Measurements from ENCODE around the gene MAGEF1.

MAGEF1 gene

DNA sequence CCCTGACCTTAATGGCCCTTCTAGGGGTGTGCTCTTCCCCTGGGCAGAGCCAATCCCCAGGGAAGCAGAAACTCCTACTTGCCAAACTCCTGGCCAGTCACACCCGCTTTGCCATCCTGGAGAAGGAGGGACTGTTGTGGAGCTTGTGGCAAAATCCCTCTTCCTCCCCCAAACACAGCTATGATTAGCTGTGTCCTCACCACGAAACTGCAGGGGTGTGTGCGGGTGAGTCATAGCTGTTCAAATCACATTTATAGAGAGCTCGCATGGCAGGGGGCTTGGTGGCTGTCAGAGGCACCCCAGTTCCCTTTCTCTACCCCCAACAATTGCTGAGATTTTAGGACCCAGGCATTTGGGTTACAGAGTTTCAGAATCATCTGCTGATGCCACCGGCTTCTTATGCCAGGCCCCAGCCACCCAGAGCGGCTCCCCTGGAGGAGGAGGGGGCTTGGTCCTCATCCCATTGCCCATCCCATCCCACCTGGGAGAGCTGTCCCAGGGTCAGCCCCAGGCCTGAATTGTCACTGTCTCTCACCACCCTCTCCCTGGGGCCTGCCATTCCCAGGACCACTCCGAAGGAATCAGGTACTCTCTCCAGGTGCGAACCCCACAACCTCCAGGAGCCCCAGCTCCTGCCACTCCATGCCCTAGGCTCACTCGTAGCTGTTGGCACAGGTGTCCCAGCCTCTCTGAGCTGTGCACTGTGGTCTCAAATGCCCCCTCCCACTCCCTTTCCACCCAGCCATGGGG, 28.8 kb upstream of the MAGEF1 start:
- H3K27me3 ChIP-seq (ENCODE audit: control insufficient read depth in 1 of 2, insufficient read depth in 2 of 2, low read length in 2 of 2) = no peaks in the 10 kb centered on the region
- H3K4me1 ChIP-seq (ENCODE audit: insufficient read depth, low read length) = no peaks in the 10 kb centered on the region
- H3K27ac ChIP-seq (ENCODE audit: low read depth, low read length) = no peak overlapping the region
- H3K9ac ChIP-seq (ENCODE audit: low read length) = no peak overlapping the region
- no peaks in the 10 kb centered on the region for H3K9me3 ChIP-seq (ENCODE audit: low read length)
- H3K36me3 ChIP-seq (ENCODE audit: insufficient read depth, low read length) = no peaks in the 10 kb centered on the region
- no peak overlapping the region for H3K4me3 ChIP-seq (ENCODE audit: low read depth in 1 of 2, low read length in 2 of 2)

GRCh38 chr3:184739594-184740505, 28.0 kb upstream of the MAGEF1 start:
- H3K27me3 ChIP-seq (ENCODE audit: control insufficient read depth in 1 of 2, insufficient read depth in 2 of 2, low read length in 2 of 2) = no peaks in the 10 kb centered on the region
- H3K9me3 ChIP-seq (ENCODE audit: low read length) = no peaks in the 10 kb centered on the region
- no peak overlapping the region for H3K4me3 ChIP-seq (ENCODE audit: low read depth in 1 of 2, low read length in 2 of 2)
- no peak overlapping the region for H3K9ac ChIP-seq (ENCODE audit: low read length)
- H3K36me3 ChIP-seq (ENCODE audit: insufficient read depth, low read length) = no peaks in the 10 kb centered on the region
- H3K27ac ChIP-seq (ENCODE audit: low read depth, low read length) = no peak overlapping the region
- H3K4me1 ChIP-seq (ENCODE audit: insufficient read depth, low read length) = no peaks in the 10 kb centered on the region

- no peaks in the 10 kb centered on the region for H3K9me3 ChIP-seq (ENCODE audit: low read length)
These were observed 27.1 kb upstream of the MAGEF1 start for GRCh38 chr3:184738982-184739381.

DNA sequence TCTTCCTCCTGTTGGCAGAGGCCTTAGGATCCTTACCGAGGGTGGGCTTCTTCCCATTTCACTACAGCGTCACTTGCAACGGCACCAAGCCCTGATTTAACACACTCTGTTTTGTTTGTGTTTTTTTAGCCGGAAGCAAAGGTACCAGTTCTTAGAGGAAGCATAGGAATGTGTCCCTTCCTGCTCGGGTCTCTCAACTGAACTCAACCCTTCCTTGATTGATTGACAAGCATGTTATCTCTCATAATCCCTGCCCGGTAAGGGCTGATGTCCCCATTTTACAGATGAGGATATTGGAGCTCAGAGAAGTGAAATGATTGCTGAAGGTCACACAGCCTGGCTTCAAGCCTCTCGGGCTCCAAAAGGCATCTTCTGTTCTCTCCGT, 26.6 kb upstream of the MAGEF1 start:
- Histone ChIP-seq H3K4me1 (ENCODE audit: insufficient read depth, low read length) (no peaks in the 10 kb centered on the region), H3K36me3 (ENCODE audit: insufficient read depth, low read length) (no peaks in the 10 kb centered on the region), H3K27ac (ENCODE audit: low read depth, low read length) (no peak overlapping the region), H3K27me3 (ENCODE audit: control insufficient read depth in 1 of 2, insufficient read depth in 2 of 2, low read length in 2 of 2) (no peaks in the 10 kb centered on the region), H3K9ac (ENCODE audit: low read length) (no peak overlapping the region), H3K9me3 (ENCODE audit: low read length) (no peaks in the 10 kb centered on the region), H3K4me3 (ENCODE audit: low read depth in 1 of 2, low read length in 2 of 2) (no peak overlapping the region)

More at GRCh38 chr3:184738982-184739381, 27.1 kb upstream of the MAGEF1 start:
- Histone ChIP-seq H3K27ac (ENCODE audit: low read depth, low read length) (no peak overlapping the region), H3K4me3 (ENCODE audit: low read depth in 1 of 2, low read length in 2 of 2) (no peak overlapping the region), H3K36me3 (ENCODE audit: insufficient read depth, low read length) (no peaks in the 10 kb centered on the region), H3K9ac (ENCODE audit: low read length) (no peak overlapping the region), H3K4me1 (ENCODE audit: insufficient read depth, low read length) (no peaks in the 10 kb centered on the region), H3K27me3 (ENCODE audit: control insufficient read depth in 1 of 2, insufficient read depth in 2 of 2, low read length in 2 of 2) (no peaks in the 10 kb centered on the region)

DNA sequence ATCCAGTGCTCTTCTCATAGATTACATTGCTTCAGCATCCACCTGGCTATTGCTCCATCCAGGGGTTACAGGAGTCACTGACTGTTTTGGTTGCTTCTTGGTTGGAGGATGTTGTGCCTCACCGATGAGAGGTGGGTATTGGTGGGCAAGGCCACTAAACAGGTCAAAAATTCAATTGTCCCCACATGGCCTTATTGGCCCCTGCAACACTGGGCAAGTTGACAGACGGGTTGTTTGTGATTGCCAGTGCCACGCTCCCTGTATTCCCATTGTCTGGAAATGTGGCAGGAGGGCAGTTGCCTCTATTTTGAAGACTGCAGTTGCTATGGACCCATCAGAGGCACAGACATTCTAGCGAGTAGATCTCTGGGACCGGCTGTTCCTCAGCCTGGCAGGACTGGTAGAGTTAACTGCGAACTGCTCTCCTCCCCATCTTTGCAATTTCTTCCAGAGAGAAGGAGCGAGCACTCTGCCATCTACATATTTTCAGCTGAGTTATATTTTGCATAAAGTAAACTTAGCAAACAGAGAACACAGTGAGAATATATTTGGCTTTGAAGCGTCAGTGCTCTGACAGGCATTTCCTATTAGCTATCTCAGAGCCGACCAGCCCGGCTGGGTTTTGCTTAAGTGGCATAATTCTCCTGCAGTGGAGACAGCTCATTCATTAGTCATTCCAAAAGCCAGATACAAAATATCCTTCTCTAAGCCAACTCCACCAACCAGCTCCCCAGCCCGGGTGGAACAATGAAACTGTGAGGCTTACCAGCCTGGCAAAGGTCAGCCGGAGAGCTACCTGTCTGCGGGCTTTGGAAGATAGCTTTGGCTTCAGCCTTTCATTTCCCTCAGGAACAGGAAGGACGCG, 26.0 kb upstream of the MAGEF1 start:
- Histone ChIP-seq H3K27me3 (ENCODE audit: control insufficient read depth in 1 of 2, insufficient read depth in 2 of 2, low read length in 2 of 2) (no peaks in the 10 kb centered on the region), H3K4me1 (ENCODE audit: insufficient read depth, low read length) (no peaks in the 10 kb centered on the region), H3K27ac (ENCODE audit: low read depth, low read length) (no peak overlapping the region), H3K36me3 (ENCODE audit: insufficient read depth, low read length) (no peaks in the 10 kb centered on the region), H3K4me3 (ENCODE audit: low read depth in 1 of 2, low read length in 2 of 2) (no peak overlapping the region), H3K9ac (ENCODE audit: low read length) (no peak overlapping the region), H3K9me3 (ENCODE audit: low read length) (no peaks in the 10 kb centered on the region)

- no peaks in the 10 kb centered on the region for H3K27me3 ChIP-seq (ENCODE audit: control insufficient read depth in 1 of 2, insufficient read depth in 2 of 2, low read length in 2 of 2)
- H3K4me1 ChIP-seq (ENCODE audit: insufficient read depth, low read length) = no peaks in the 10 kb centered on the region
- no peak overlapping the region for H3K27ac ChIP-seq (ENCODE audit: low read depth, low read length)
- H3K4me3 ChIP-seq (ENCODE audit: low read depth in 1 of 2, low read length in 2 of 2) = no peak overlapping the region
- H3K9me3 ChIP-seq (ENCODE audit: low read length) = no peaks in the 10 kb centered on the region
- no peaks in the 10 kb centered on the region for H3K36me3 ChIP-seq (ENCODE audit: insufficient read depth, low read length)
- H3K9ac ChIP-seq (ENCODE audit: low read length) = no peak overlapping the region
These were observed 25.2 kb upstream of the MAGEF1 start for GRCh38 chr3:184737063-184737462.

DNA sequence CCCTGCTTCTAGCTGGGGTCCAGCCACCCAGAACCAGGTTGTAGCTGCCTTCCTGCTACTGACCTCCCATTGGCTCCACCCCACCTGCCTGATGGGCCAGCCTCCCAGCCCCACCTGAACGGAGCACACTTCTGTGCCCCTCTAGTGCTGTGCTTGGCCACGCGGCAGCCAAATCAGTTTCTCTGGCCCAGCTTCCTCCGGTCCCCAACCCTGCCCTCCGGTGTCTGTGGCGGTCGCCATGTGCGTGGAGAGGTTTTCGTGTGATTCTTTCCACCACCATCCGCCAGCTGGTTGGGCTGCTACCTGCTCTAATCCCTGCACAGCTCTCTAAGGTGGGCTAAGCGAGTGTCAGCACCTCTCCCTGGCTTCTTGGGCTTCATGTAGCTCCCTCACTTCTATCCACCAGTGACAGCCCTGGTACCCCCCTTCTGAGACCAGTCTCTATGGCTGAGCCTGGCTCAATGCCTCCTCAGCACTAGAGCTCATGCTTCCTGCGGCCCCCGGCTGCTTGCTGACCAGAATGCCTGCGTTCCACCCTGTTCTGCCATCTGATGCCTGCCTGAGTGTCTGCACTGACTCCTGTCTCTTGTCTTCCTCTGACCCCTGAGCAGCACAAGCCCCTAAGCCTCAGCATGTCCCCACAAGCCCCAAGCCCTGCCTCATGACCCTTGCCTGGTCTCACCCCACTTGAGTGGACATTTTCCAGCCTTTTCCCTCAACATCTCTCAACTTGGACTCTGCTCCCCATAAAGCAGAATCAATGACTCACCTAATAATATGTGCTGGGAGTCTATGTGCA, 23.2 kb upstream of the MAGEF1 start:
- Histone ChIP-seq H3K9me3 (ENCODE audit: low read length) (no peaks in the 10 kb centered on the region), H3K27ac (ENCODE audit: low read depth, low read length) (no peak overlapping the region), H3K4me3 (ENCODE audit: low read depth in 1 of 2, low read length in 2 of 2) (no peak overlapping the region), H3K4me1 (ENCODE audit: insufficient read depth, low read length) (no peaks in the 10 kb centered on the region), H3K36me3 (ENCODE audit: insufficient read depth, low read length) (no peaks in the 10 kb centered on the region), H3K27me3 (ENCODE audit: control insufficient read depth in 1 of 2, insufficient read depth in 2 of 2, low read length in 2 of 2) (no peaks in the 10 kb centered on the region), H3K9ac (ENCODE audit: low read length) (no peak overlapping the region)

- H3K27me3 ChIP-seq (ENCODE audit: control insufficient read depth in 1 of 2, insufficient read depth in 2 of 2, low read length in 2 of 2) = no peaks in the 10 kb centered on the region
- H3K36me3 ChIP-seq (ENCODE audit: insufficient read depth, low read length) = no peaks in the 10 kb centered on the region
- no peaks in the 10 kb centered on the region for H3K9me3 ChIP-seq (ENCODE audit: low read length)
- H3K4me3 ChIP-seq (ENCODE audit: low read depth in 1 of 2, low read length in 2 of 2) = no peak overlapping the region
- H3K27ac ChIP-seq (ENCODE audit: low read depth, low read length) = no peak overlapping the region
- H3K9ac ChIP-seq (ENCODE audit: low read length) = no peak overlapping the region
- no peaks in the 10 kb centered on the region for H3K4me1 ChIP-seq (ENCODE audit: insufficient read depth, low read length)
These were observed 22.2 kb upstream of the MAGEF1 start for GRCh38 chr3:184733971-184734608.

- Histone ChIP-seq H3K27me3 (ENCODE audit: control insufficient read depth in 1 of 2, insufficient read depth in 2 of 2, low read length in 2 of 2) (no peaks in the 10 kb centered on the region), H3K4me1 (ENCODE audit: insufficient read depth, low read length) (no peaks in the 10 kb centered on the region), H3K4me3 (ENCODE audit: low read depth in 1 of 2, low read length in 2 of 2) (no peak overlapping the region), H3K9ac (ENCODE audit: low read length) (no peak overlapping the region), H3K9me3 (ENCODE audit: low read length) (no peaks in the 10 kb centered on the region), H3K27ac (ENCODE audit: low read depth, low read length) (no peak overlapping the region), H3K36me3 (ENCODE audit: insufficient read depth, low read length) (no peaks in the 10 kb centered on the region)
These were observed 21.3 kb upstream of the MAGEF1 start for GRCh38 chr3:184733181-184733580.

DNA sequence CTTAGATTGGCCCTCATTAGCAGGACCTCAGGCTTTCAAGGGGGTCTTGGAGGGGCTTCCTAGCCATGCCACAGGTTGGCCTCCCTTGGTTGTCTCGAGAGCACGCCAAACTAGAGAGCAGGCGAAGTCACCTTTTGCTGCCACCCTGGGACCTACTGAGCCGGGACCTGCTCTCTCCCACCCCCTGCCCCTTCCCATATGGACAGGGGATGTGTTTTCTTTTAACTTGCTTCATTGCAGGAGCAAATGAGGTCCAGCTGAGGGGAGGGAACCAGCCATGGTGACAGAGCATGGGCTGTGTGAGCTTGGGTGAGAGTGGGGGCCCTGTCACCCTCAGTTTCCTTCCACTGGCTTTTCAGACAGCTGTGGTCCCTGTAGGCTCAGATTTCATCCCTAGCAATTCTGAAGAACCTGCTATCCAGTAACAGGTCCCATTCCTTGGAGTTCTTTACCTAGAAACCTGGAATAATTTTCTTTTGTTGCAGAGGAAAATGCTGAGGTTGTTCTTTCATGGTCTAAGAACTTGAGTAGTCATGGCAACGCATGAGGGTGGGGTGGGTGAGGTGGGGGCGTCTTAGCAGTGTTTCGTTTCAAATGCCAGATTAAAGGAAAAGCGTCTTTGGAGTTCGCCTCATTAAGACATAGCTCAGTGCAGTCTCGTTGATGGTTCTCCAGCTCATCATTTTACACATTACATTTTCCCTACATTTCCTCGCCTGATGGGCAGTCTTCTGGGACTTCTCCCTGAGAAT, 20.1 kb upstream of the MAGEF1 start:
- no peak overlapping the region for H3K27ac ChIP-seq (ENCODE audit: low read depth, low read length)

More for the DNA sequence above, 20.1 kb upstream of the MAGEF1 start:
- H3K36me3 ChIP-seq (ENCODE audit: insufficient read depth, low read length) = no peaks in the 10 kb centered on the region
- no peaks in the 10 kb centered on the region for H3K27me3 ChIP-seq (ENCODE audit: control insufficient read depth in 1 of 2, insufficient read depth in 2 of 2, low read length in 2 of 2)
- H3K9me3 ChIP-seq (ENCODE audit: low read length) = no peaks in the 10 kb centered on the region
- H3K9ac ChIP-seq (ENCODE audit: low read length) = no peak overlapping the region
- peaks cover 5% of the 10 kb centered on the region for H3K4me1 ChIP-seq (ENCODE audit: insufficient read depth, low read length)
- H3K4me3 ChIP-seq (ENCODE audit: low read depth in 1 of 2, low read length in 2 of 2) = no peak overlapping the region

All from muscle layer of colon (tissue), 2 donors.